Mucosa of stomach (tissue), 1 donor: ENCODE measurements around the gene CCDC47.

Source experiments
- H3K27me3 ChIP-seq: one replicate; pipeline ENCODE4 v1.7.0; 2013; ENCODE audit warnings: mild to moderate bottlenecking, low read length; ENCODE audit not compliant: control insufficient read depth, insufficient read depth
- H3K36me3 ChIP-seq: one replicate; pipeline ENCODE4 v1.7.0; 2013; ENCODE audit warnings: low read length; ENCODE audit not compliant: control insufficient read depth, insufficient read depth
- H3K4me1 ChIP-seq: one replicate; pipeline ENCODE4 v1.7.0; 2013; ENCODE audit warnings: mild to moderate bottlenecking, low read length; ENCODE audit not compliant: control insufficient read depth, insufficient read depth
- H3K4me3 ChIP-seq: one replicate; pipeline ENCODE4 v1.7.0; 2013; ENCODE audit warnings: low read length
- H3K9ac ChIP-seq: one replicate; pipeline ENCODE4 v1.7.0; 2013; ENCODE audit warnings: mild to moderate bottlenecking, low read length, moderate library complexity
- H3K9me3 ChIP-seq: one replicate; pipeline ENCODE4 v1.7.0; 2013; ENCODE audit warnings: mild to moderate bottlenecking, low read length, moderate library complexity; ENCODE audit not compliant: control insufficient read depth
- donor health status: Pancreatic carcinoma.

CCDC47 gene

GRCh38 chr17:63709110-63709509 lies 64.3 kb downstream of the CCDC47 start:
- Histone ChIP-seq H3K36me3 (no peaks in the 10 kb centered on the region), H3K4me3 (no peak overlapping the region), H3K4me1 (no peaks in the 10 kb centered on the region), H3K9me3 (no peaks in the 10 kb centered on the region), H3K9ac (no peak overlapping the region), H3K27me3 (no peaks in the 10 kb centered on the region)

- Histone ChIP-seq H3K9me3 (no peaks in the 10 kb centered on the region), H3K4me3 (no peak overlapping the region), H3K9ac (no peak overlapping the region), H3K27me3 (no peaks in the 10 kb centered on the region), H3K36me3 (no peaks in the 10 kb centered on the region), H3K4me1 (peaks cover 3% of the 10 kb centered on the region)
Observed at GRCh38 chr17:63707151-63707550, 66.2 kb downstream of the CCDC47 start.

GRCh38 chr17:63706336-63707082 lies 66.9 kb downstream of the CCDC47 start:
- peaks cover 5% of the 10 kb centered on the region for H3K4me1 ChIP-seq
- H3K9ac ChIP-seq, result no peak overlapping the region
- no peaks in the 10 kb centered on the region for H3K27me3 ChIP-seq
- no peak overlapping the region for H3K4me3 ChIP-seq
- H3K36me3 ChIP-seq, result no peaks in the 10 kb centered on the region
- no peaks in the 10 kb centered on the region for H3K9me3 ChIP-seq

GRCh38 chr17:63705657-63706056 lies 67.7 kb downstream of the CCDC47 start:
- Histone ChIP-seq H3K9ac (no peak overlapping the region), H3K36me3 (no peaks in the 10 kb centered on the region), H3K9me3 (no peaks in the 10 kb centered on the region), H3K4me3 (no peak overlapping the region), H3K27me3 (no peaks in the 10 kb centered on the region), H3K4me1 (peaks cover 12% of the 10 kb centered on the region)

DNA sequence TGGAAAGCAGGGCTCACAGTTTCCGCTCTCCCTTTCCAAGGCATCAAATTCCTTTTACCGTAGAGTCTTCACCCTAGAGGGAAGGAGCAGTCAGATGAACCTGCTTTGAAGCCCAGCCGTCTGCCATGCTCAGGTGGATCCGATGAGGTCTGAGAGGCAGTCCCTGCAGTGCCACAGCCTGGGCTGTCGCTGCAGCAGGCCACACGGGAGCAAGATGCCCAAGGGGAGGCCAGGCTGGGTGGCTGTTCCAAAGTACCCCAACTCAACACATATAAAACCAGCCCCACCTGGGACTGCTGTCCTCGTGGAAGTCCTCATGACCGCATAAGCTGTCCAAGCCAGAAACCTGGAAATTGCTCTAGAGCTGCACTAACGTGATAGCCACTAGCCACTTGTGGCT lies 68.6 kb downstream of the CCDC47 start:
- Histone ChIP-seq H3K4me3 (no peak overlapping the region), H3K36me3 (no peaks in the 10 kb centered on the region), H3K27me3 (peaks cover 3% of the 10 kb centered on the region), H3K4me1 (peaks cover 12% of the 10 kb centered on the region), H3K9ac (no peak overlapping the region), H3K9me3 (no peaks in the 10 kb centered on the region)

- H3K27me3 ChIP-seq, result peaks cover 5% of the 10 kb centered on the region
- H3K4me1 ChIP-seq, result peaks cover 12% of the 10 kb centered on the region
- H3K36me3 ChIP-seq, result no peaks in the 10 kb centered on the region
- no peak overlapping the region for H3K4me3 ChIP-seq
- no peaks in the 10 kb centered on the region for H3K9me3 ChIP-seq
- H3K9ac ChIP-seq, result no peak overlapping the region
Observed at GRCh38 chr17:63704259-63704576, 69.2 kb downstream of the CCDC47 start.

DNA sequence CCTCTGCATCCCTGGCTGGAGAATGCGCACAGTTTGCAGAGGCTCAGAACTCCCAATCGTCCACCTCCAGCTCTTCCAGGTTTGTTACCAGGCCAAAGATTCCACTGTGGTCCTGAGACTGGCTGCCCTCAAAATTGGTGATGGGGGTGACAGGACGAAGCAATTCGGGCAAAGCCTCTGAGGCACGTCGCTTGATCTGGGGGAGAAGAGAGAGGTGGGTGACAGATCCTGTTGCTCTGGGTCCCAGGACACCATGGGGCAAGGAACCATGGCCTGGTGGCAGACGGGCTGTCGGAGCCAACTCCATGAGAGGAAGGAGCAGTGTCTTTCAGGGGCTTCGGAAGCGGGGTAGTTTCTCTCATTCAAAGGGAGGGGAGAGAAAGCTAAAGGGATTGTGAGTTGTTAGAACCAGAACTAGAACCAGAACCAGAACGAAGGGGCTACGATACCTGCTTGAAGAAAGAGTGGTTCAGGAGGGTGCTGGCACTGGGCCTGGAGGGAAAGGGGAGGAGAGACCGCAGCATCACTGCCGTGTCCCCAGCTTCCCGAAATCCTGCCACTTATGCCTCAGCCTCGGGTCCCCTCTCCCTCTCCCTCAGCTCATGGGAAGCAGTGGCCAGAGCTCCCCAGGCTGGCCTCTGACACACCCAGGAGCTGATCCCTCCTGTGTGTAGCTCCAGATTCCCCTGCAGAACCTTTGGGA lies 69.7 kb downstream of the CCDC47 start:
- Histone ChIP-seq H3K9ac (no peak overlapping the region), H3K36me3 (no peaks in the 10 kb centered on the region), H3K4me1 (peaks cover 16% of the 10 kb centered on the region), H3K9me3 (no peaks in the 10 kb centered on the region), H3K27me3 (peaks cover 6% of the 10 kb centered on the region), H3K4me3 (no peak overlapping the region)

- Histone ChIP-seq H3K4me3 (no peak overlapping the region), H3K4me1 (peaks cover 23% of the 10 kb centered on the region), H3K27me3 (peaks cover 6% of the 10 kb centered on the region), H3K9ac (no peak overlapping the region), H3K36me3 (no peaks in the 10 kb centered on the region), H3K9me3 (no peaks in the 10 kb centered on the region)
Observed at GRCh38 chr17:63703029-63703428, 70.4 kb downstream of the CCDC47 start.

- Histone ChIP-seq H3K27me3 (peaks cover 6% of the 10 kb centered on the region), H3K4me3 (no peak overlapping the region), H3K4me1 (peaks cover 25% of the 10 kb centered on the region), H3K9me3 (no peaks in the 10 kb centered on the region), H3K36me3 (no peaks in the 10 kb centered on the region), H3K9ac (no peak overlapping the region)
Observed at GRCh38 chr17:63702721-63703015, 70.7 kb downstream of the CCDC47 start.

DNA sequence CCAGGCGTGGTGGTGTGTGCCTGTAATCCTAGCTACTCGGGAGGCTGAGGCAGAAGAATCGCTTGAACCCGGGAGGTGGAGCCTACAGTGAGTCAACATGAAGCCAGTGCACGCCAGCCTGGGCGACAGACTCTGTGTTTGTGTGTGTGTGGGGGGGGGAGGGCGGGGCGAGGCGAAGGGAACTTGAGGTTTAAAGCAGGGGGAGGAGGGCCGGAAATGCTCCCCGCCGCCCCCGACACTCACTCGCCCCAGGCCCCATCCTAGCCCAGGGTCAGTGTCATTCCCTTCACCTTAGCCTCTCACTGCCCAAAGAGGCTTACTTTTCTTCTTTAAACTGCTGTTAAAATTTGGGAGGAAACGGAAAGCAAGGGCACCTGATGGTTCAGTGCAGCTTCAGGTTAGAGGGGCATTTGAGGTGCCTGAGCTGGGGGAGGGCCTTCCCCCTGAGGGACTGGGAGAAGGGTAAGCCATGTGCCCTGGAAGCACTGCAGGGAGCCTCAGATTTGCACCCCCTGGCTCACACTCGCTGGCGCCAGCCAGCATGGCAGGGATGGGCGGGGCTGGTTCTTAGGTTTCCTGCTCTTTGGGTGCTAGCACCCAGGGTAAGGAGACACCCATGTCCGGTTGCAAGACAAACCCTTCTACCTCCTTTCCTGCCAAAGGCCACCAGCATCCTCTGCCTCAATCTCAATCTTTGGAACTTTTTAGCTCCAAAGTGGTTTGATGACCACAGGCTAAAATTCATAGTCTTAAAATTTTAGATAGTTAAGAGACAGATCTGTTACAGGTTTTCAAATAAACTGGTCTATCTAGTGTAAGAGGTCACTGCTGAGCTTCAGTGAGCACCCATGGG lies 71.3 kb downstream of the CCDC47 start:
- Histone ChIP-seq H3K4me1 (peaks cover 25% of the 10 kb centered on the region), H3K9ac (peak overlapping the region; percentile 1), H3K27me3 (peaks cover 6% of the 10 kb centered on the region), H3K4me3 (no peak overlapping the region), H3K9me3 (no peaks in the 10 kb centered on the region), H3K36me3 (no peaks in the 10 kb centered on the region)

DNA sequence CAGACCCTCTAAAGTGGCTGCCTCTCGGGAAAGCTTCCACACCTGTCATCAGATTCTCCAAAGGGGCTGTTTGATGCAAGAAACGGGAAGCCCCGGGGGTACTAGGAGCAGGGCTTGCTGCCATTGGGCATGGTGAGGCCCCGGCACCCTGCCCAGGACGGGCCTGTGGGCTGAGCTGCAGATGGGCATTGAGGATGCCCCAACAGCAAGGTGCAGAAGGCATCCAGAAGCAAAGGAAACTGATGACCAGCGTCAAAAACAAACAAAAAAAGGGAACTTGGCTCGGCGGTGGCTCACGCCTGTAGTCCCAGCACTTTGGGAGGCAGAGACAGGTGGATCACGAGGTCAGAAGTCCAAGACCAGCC lies 72.0 kb downstream of the CCDC47 start:
- Histone ChIP-seq H3K36me3 (no peaks in the 10 kb centered on the region), H3K9ac (peak overlapping the region; percentile 28), H3K9me3 (no peaks in the 10 kb centered on the region), H3K27me3 (peaks cover 6% of the 10 kb centered on the region), H3K4me1 (peaks cover 25% of the 10 kb centered on the region), H3K4me3 (no peak overlapping the region)
